CD14-positive monocyte (primary cell): ENCODE data around the gene KCNT2. TPM values are rescaled to one million over a fixed set of nuclear protein-coding genes. Genes with fewer than 3 reads are reported as not detected.

Source experiments
- DNase-seq, 3 donors: peaks; one replicate each; pipeline ENCODE4 v3.0.0-alpha.2; 2011 to 2022
- H2AFZ ChIP-seq: 2 replicates; pipeline ENCODE4 v1.6.0; 2012; ENCODE audit warnings: mild to moderate bottlenecking, low read depth, low read length, inconsistent platforms; ENCODE audit not compliant: insufficient read depth, poor library complexity, severe bottlenecking
- H3K27ac ChIP-seq, 2 donors: 1 replicate in 1 of 2; 2 replicates in 1 of 2; pipeline ENCODE4 v1.5.1; 2012 to 2013; ENCODE audit warnings: low read length in 2 of 2, control low read depth in 1 of 2, inconsistent platforms in 1 of 2, low read depth in 1 of 2, mild to moderate bottlenecking in 1 of 2
- H3K27me3 ChIP-seq, 2 donors: one replicate each; pipeline versions ENCODE4 v1.6.0 to v1.6.1; 2011 to 2013; ENCODE audit warnings: low read length in 2 of 2; ENCODE audit not compliant: control insufficient read depth in 2 of 2, insufficient read depth in 2 of 2
- H3K36me3 ChIP-seq, 2 donors: replicated peaks in 1 of 2; 1 replicate in 1 of 2; 2 replicates in 1 of 2; pipeline versions ENCODE4 v1.5.1 to v1.6.1; 2012 to 2013; ENCODE audit warnings: low read length in 2 of 2, control low read depth in 1 of 2, inconsistent platforms in 1 of 2, mild to moderate bottlenecking in 1 of 2; ENCODE audit not compliant: insufficient read depth in 2 of 2, control insufficient read depth in 1 of 2
- H3K4me1 ChIP-seq, 2 donors: 1 replicate in 1 of 2; 2 replicates in 1 of 2; pipeline versions ENCODE4 v1.5.1 to v1.6.1; 2012 to 2013; ENCODE audit warnings: low read length in 2 of 2, control low read depth in 1 of 2, inconsistent platforms in 1 of 2, mild to moderate bottlenecking in 1 of 2, moderate library complexity in 1 of 2; ENCODE audit not compliant: insufficient read depth in 2 of 2, control insufficient read depth in 1 of 2
- H3K4me2 ChIP-seq: replicated peaks from 2 replicates; pipeline ENCODE3; 2012; ENCODE audit warnings: low read length, moderate library complexity, mild to moderate bottlenecking; ENCODE audit not compliant: poor library complexity, severe bottlenecking; ENCODE audit errors: extremely low read depth
- H3K4me3 ChIP-seq, 3 experiments: fragments of 200-600 bp in 1 of 3; sonication (generic) in 1 of 3; replicated peaks in 1 of 3; 1 replicate in 2 of 3; 2 replicates in 1 of 3; pipeline ENCODE4 v1.5.1; 2011 to 2013; ENCODE audit warnings: low read length in 3 of 3, mild to moderate bottlenecking in 3 of 3, control low read depth in 2 of 3, low read depth in 2 of 3, inconsistent platforms in 1 of 3, moderate library complexity in 1 of 3
- H3K79me2 ChIP-seq: 2 replicates; pipeline ENCODE4 v1.6.0; 2012; ENCODE audit warnings: mild to moderate bottlenecking, control low read depth, inconsistent platforms, low read length, moderate library complexity; ENCODE audit not compliant: insufficient read depth
- H3K9ac ChIP-seq: 2 replicates; pipeline ENCODE4 v1.6.0; 2017; ENCODE audit warnings: low read length, mild to moderate bottlenecking; ENCODE audit not compliant: insufficient read depth, poor library complexity, severe bottlenecking
- H3K9me3 ChIP-seq, 2 donors: replicated peaks in 1 of 2; 1 replicate in 1 of 2; 2 replicates in 1 of 2; pipeline versions ENCODE4 v1.5.1 to v1.6.1; 2012 to 2013; ENCODE audit warnings: low read length in 2 of 2, control low read depth in 1 of 2; ENCODE audit not compliant: control insufficient read depth in 1 of 2, insufficient read depth in 1 of 2
- H4K20me1 ChIP-seq: 2 replicates; pipeline ENCODE4 v1.6.0; 2012; ENCODE audit warnings: mild to moderate bottlenecking, low read length, control low read depth, moderate library complexity; ENCODE audit not compliant: insufficient read depth
- H3K27ac Mint-ChIP-seq, 7 donors: one replicate each; pipeline ENCODE4 v1.8.0; 2020; ENCODE audit warnings: mild to moderate bottlenecking in 7 of 7, mixed read lengths in 7 of 7, moderate library complexity in 6 of 7, inconsistent platforms in 2 of 7
- H3K27me3 Mint-ChIP-seq, 3 donors: one replicate each; pipeline ENCODE4 v1.8.0; 2021 to 2022; ENCODE audit warnings: low read depth in 3 of 3, mild to moderate bottlenecking in 3 of 3, mixed read lengths in 3 of 3, moderate library complexity in 3 of 3, inconsistent platforms in 1 of 3
- H3K36me3 Mint-ChIP-seq, 2 donors: one replicate each; pipeline ENCODE4 v1.8.0; 2020; ENCODE audit warnings: mixed read lengths in 2 of 2, inconsistent platforms in 1 of 2, mild to moderate bottlenecking in 1 of 2
- H3K4me1 Mint-ChIP-seq: one replicate; pipeline ENCODE4 v1.8.0; 2020; ENCODE audit warnings: mild to moderate bottlenecking, mixed read lengths
- H3K4me3 Mint-ChIP-seq, 2 donors: one replicate each; pipeline ENCODE4 v1.8.0; 2020; ENCODE audit warnings: mild to moderate bottlenecking in 2 of 2, mixed read lengths in 2 of 2, moderate library complexity in 1 of 2
- H3K9me3 Mint-ChIP-seq, 7 donors: one replicate each; pipeline ENCODE4 v1.8.0; 2020 to 2022; ENCODE audit warnings: mixed read lengths in 7 of 7, mild to moderate bottlenecking in 6 of 7, moderate library complexity in 6 of 7, inconsistent platforms in 2 of 7
- WGBS: methylation state at CpG from one replicate; pipeline ENCODE4 v1.1.5; 2013; ENCODE audit warnings: missing lambda C conversion rate; ENCODE audit not compliant: insufficient coverage; 5-methylcytosine and 5-hydroxymethylcytosine counted together
- intact Hi-C, 2 donors: fragments of 100-400 bp; cut with micrococcal nuclease; formaldehyde crosslinking; loops; one replicate each; pipeline versions ENCODE4 v1.15.0 to v1.15.1; 2023
- polyA plus RNA-seq, 3 donors: library from polyadenylated mRNA; depleted of rRNA in 1 of 3; unstranded in 2 of 3; stranded (reverse) in 1 of 3; fragments of 300-500 nt in 2 of 3; fragments of >200 nt in 1 of 3; fragmentation: Illumina TruSeq in 2 of 3; gene quantifications; 1 replicate in 2 of 3; 2 replicates in 1 of 3; pipeline ENCODE4 v1.2.3, GENCODE V29; 2012 to 2021
- TF ChIP-seq, protein P1 (sequence below): fragments of 200-600 bp; IDR thresholded peaks from one replicate; pipeline ENCODE4 v1.8.0; 2022; ENCODE audit warnings: antibody characterized with exemption, mild to moderate bottlenecking

The KCNT2 gene
- polyA plus RNA-seq, 3 donors = not detected

DNA sequence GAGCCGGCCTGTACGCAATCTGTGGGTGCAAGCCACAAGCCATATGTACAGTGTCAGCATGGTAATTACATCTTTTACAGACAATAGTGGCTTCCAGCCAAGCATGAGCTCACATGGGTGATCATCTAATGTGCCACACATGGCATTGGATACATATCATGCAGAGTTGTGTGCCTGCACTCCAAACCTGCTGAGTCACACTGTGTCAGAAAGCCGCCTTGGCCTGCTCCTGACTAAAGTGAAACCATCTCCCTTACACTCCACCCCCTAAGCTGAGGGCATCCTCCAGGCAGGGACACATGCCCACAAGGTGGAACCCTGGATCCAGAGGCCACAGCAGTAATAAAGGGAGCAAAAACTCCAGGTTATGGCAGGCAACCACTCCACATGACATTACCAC is 72.5 kb downstream of the KCNT2 start:
- Mint-ChIP-seq H3K36me3 (no peaks in the 10 kb centered on the region), H3K27ac (no peak overlapping the region), H3K4me1 (no peaks in the 10 kb centered on the region), H3K4me3 (no peak overlapping the region), H3K27me3 (no peaks in the 10 kb centered on the region), H3K9me3 (peaks cover 3 to 17% (median 11%) of the 10 kb centered on the region in 7 donors)
- H3K4me3 ChIP-seq = no peak overlapping the region
- no peak for DNase-seq
- no peaks in the 10 kb centered on the region for H3K36me3 ChIP-seq
- TF ChIP-seq, protein P1, sequence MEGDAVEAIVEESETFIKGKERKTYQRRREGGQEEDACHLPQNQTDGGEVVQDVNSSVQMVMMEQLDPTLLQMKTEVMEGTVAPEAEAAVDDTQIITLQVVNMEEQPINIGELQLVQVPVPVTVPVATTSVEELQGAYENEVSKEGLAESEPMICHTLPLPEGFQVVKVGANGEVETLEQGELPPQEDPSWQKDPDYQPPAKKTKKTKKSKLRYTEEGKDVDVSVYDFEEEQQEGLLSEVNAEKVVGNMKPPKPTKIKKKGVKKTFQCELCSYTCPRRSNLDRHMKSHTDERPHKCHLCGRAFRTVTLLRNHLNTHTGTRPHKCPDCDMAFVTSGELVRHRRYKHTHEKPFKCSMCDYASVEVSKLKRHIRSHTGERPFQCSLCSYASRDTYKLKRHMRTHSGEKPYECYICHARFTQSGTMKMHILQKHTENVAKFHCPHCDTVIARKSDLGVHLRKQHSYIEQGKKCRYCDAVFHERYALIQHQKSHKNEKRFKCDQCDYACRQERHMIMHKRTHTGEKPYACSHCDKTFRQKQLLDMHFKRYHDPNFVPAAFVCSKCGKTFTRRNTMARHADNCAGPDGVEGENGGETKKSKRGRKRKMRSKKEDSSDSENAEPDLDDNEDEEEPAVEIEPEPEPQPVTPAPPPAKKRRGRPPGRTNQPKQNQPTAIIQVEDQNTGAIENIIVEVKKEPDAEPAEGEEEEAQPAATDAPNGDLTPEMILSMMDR = no peak
- peaks cover 19 to 30% of the 10 kb centered on the region in 2 donors for H3K9me3 ChIP-seq
- H4K20me1 ChIP-seq = no peaks in the 10 kb centered on the region
- H3K27ac ChIP-seq = no peak overlapping the region
- H3K27me3 ChIP-seq = no peaks in the 10 kb centered on the region
- H2AFZ ChIP-seq = no peak overlapping the region
- no peaks in the 10 kb centered on the region for H3K4me1 ChIP-seq
- no peak overlapping the region for H3K9ac ChIP-seq
- no peak overlapping the region for H3K4me2 ChIP-seq
- H3K79me2 ChIP-seq = no peaks in the 10 kb centered on the region
- 100% methylated on average over 2 of the region's 3 CpGs for WGBS
- intact Hi-C loops = no loop called here

DNA sequence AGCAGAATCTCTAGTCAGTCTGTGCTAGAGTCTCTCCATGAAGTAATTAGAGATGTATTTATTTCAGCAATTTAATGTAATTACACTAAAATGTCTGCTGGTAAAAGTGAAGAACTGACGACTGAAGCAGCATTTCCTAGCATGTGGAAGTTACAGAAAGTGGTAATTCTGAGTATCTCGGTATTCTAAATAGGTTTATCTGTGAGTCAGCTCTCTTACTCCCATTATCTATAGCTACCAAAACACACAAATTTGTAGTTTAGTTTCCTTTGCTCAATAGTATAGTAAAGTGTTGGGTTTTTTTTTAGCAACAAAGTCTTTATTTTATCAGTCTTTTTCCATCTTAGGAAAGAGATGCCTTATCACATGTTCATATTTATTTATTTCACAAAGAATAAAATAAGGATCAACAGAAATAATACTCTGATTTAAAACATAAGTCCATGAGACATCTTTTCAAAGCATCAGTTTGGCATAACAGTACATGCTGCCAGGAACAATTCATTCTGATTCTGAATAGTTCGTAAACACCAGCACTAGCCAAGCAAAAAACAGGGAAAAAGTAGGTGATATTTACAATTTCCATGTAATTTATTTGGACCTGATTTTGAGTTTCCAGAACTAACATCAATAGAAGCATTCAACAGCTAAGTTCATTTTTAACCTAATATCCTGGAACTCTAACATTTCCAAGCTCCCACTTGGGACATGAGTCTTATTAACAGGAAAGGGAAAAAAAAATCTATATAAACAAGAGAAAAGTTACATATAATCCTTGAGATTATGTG is 76.3 kb downstream of the KCNT2 start:
- no peaks in the 10 kb centered on the region for H3K36me3 Mint-ChIP-seq
- WGBS = no CpG with 5 or more reads among the region's 3 CpGs
- no peaks in the 10 kb centered on the region for H3K27me3 ChIP-seq
- no peaks in the 10 kb centered on the region for H3K27me3 Mint-ChIP-seq
- H3K27ac ChIP-seq = no peak overlapping the region
- no peak overlapping the region for H3K9ac ChIP-seq
- no peaks in the 10 kb centered on the region for H4K20me1 ChIP-seq
- H3K4me1 Mint-ChIP-seq = no peaks in the 10 kb centered on the region
- no peak overlapping the region for H3K4me2 ChIP-seq
- no peak overlapping the region for H2AFZ ChIP-seq
- H3K9me3 Mint-ChIP-seq = peaks cover 0 to 13% (median 5%) of the 10 kb centered on the region in 7 donors
- intact Hi-C loops = no loop called here
- no peak overlapping the region for H3K4me3 Mint-ChIP-seq
- H3K27ac Mint-ChIP-seq = no peak overlapping the region
- H3K4me3 ChIP-seq = no peak overlapping the region
- H3K9me3 ChIP-seq = peaks cover 13 to 15% of the 10 kb centered on the region in 2 donors
- no peaks in the 10 kb centered on the region for H3K36me3 ChIP-seq
- H3K79me2 ChIP-seq = no peaks in the 10 kb centered on the region
- H3K4me1 ChIP-seq = no peaks in the 10 kb centered on the region
- DNase-seq = no peak
- TF ChIP-seq, protein P1 = no peak
